SK-N-SH (cell line): ENCODE results near the gene RIPPLY3. TPM values are rescaled to one million over a fixed set of nuclear protein-coding genes. Genes with fewer than 3 reads are reported as not detected.
"Not testable (repeated sequence)": the region's sequence is repeated elsewhere in the genome, so short reads cannot be mapped to it uniquely, and the experiment has no call there.

ENCODE experiments used
- CTCF ChIA-PET: fragments of 300-600, 350-600 bp; formaldehyde crosslinking; extraction: SDS; loops from one replicate; lab custom pipeline; 2021; lab: Yijun Ruan, JAX
- POLR2A ChIA-PET: fragments of 350-600 bp; sonication (Branson Sonifier 250); formaldehyde crosslinking; extraction: SDS; loops from one replicate; lab custom pipeline; 2020; ENCODE audit warnings: antibody characterized with exemption, inconsistent platforms; lab: Yijun Ruan, JAX
- DNase-seq: peaks from one replicate; pipeline ENCODE4 v3.0.0; 2012
- H2AFZ ChIP-seq: fragments of 200-600 bp; sonication (generic); 2 replicates; pipeline ENCODE4 v1.8.1; 2016; ENCODE audit warnings: antibody characterized with exemption, mild to moderate bottlenecking, low read depth
- H3F3A ChIP-seq: fragments of 200-600 bp; sonication (generic); replicated peaks from 2 replicates; pipeline ENCODE3; 2016; ENCODE audit warnings: antibody characterized with exemption, mild to moderate bottlenecking; ENCODE audit not compliant: insufficient read depth
- H3K27ac ChIP-seq, 2 experiments: fragments of 200-500 bp in 1 of 2; fragments of 200-600 bp in 1 of 2; sonication (Bioruptor generic) in 1 of 2; sonication (generic), shearing (Covaris generic) in 1 of 2; 2 replicates each; pipeline versions ENCODE4 v1.5.1 to v1.6.1; 2014 to 2016; ENCODE audit warnings: low read depth in 2 of 2, inconsistent platforms in 1 of 2, low read length in 1 of 2, mild to moderate bottlenecking in 1 of 2, mixed read lengths in 1 of 2
- H3K27me3 ChIP-seq: fragments of 200-600 bp; sonication (generic), shearing (Covaris generic); 2 replicates; pipeline ENCODE4 v1.6.1; 2016; ENCODE audit warnings: mixed run types; ENCODE audit not compliant: insufficient read depth
- H3K36me3 ChIP-seq, 2 experiments: fragments of 200-500 bp in 1 of 2; fragments of 200-600 bp in 1 of 2; sonication (Bioruptor generic) in 1 of 2; sonication (generic) in 1 of 2; replicated peaks in 1 of 2; 2 replicates each; pipeline versions ENCODE3 to v1.5.1; 2014 to 2016; ENCODE audit warnings: low read length in 1 of 2, mild to moderate bottlenecking in 1 of 2; ENCODE audit not compliant: insufficient read depth in 2 of 2, control insufficient read depth in 1 of 2
- H3K4me1 ChIP-seq, 2 experiments: fragments of 200-500 bp in 1 of 2; fragments of 200-600 bp in 1 of 2; sonication (Bioruptor generic) in 1 of 2; sonication (generic), shearing (Covaris generic) in 1 of 2; 2 replicates each; pipeline versions ENCODE4 v1.5.1 to v1.6.1; 2014 to 2016; ENCODE audit warnings: low read depth in 1 of 2, low read length in 1 of 2, mixed run types in 1 of 2; ENCODE audit not compliant: insufficient read depth in 2 of 2, control insufficient read depth in 1 of 2
- H3K4me2 ChIP-seq: fragments of 200-600 bp; sonication (generic), shearing (Covaris generic); 2 replicates; pipeline ENCODE4 v1.6.1; 2017; ENCODE audit warnings: mixed run types
- H3K4me3 ChIP-seq, 2 experiments: fragments of 200-500 bp in 1 of 2; fragments of 200-600 bp in 1 of 2; sonication (Bioruptor generic) in 1 of 2; sonication (generic), shearing (Covaris generic) in 1 of 2; 2 replicates each; pipeline versions ENCODE4 v1.5.1 to v1.8.1; 2014 to 2016; ENCODE audit warnings: low read depth in 2 of 2, inconsistent platforms in 1 of 2, low read length in 1 of 2, mild to moderate bottlenecking in 1 of 2, mixed read lengths in 1 of 2, moderate library complexity in 1 of 2
- H3K79me2 ChIP-seq: fragments of 200-600 bp; sonication (generic); 2 replicates; pipeline ENCODE4 v1.8.1; 2017; ENCODE audit warnings: mild to moderate bottlenecking; ENCODE audit not compliant: insufficient read depth
- H3K9ac ChIP-seq: fragments of 200-600 bp; sonication (generic); 2 replicates; pipeline ENCODE4 v1.6.1; 2017; ENCODE audit warnings: mixed run types
- H3K9me2 ChIP-seq: fragments of 200-600 bp; sonication (generic); 2 replicates; pipeline ENCODE4 v1.6.1; 2017; ENCODE audit warnings: mixed run types
- H3K9me3 ChIP-seq: fragments of 200-600 bp; sonication (generic); 2 replicates; pipeline ENCODE4 v1.6.1; 2017; ENCODE audit warnings: mixed run types, mild to moderate bottlenecking, moderate library complexity
- H4K20me1 ChIP-seq: fragments of 200-600 bp; sonication (generic); 2 replicates; pipeline ENCODE4 v1.6.1; 2017; ENCODE audit warnings: mild to moderate bottlenecking, mixed run types; ENCODE audit not compliant: insufficient read depth
- ELF1 ChIP-seq: IDR thresholded peaks from 2 replicates; pipeline ENCODE4 v1.4.0; 2012
- EP300 ChIP-seq, 2 experiments: IDR thresholded peaks; 2 replicates each; pipeline versions ENCODE4 v1.4.0 to v1.6.1; 2012; ENCODE audit warnings: borderline replicate concordance in 1 of 2, low read depth in 1 of 2, low read length in 1 of 2
- EZH2phosphoT487 ChIP-seq: fragments of 200-600 bp; sonication (generic); IDR thresholded peaks from 2 replicates; pipeline ENCODE4 v1.6.1; 2017; ENCODE audit warnings: low read depth, mixed run types, mild to moderate bottlenecking, antibody characterized with exemption, moderate library complexity, borderline replicate concordance
- FOSL2 ChIP-seq: IDR thresholded peaks from 2 replicates; pipeline ENCODE4 v1.4.0; 2012; ENCODE audit warnings: low read depth, mild to moderate bottlenecking, moderate library complexity, borderline replicate concordance
- FOXJ3 ChIP-seq: sonication (generic); formaldehyde crosslinking; IDR thresholded peaks from 2 replicates; pipeline ENCODE4 v1.5.1; 2020; ENCODE audit warnings: mild to moderate bottlenecking, missing genetic modification reagents
- GATA2 ChIP-seq: sonication (generic); formaldehyde crosslinking; IDR thresholded peaks from 2 replicates; pipeline ENCODE4 v1.5.0; 2020; ENCODE audit warnings: mild to moderate bottlenecking, missing genetic modification reagents
- MAX ChIP-seq: IDR thresholded peaks from 2 replicates; pipeline ENCODE4 v1.4.0; 2012; ENCODE audit warnings: low read depth
- MXI1 ChIP-seq: IDR thresholded peaks from 2 replicates; pipeline ENCODE4 v1.6.1; 2012; ENCODE audit warnings: mild to moderate bottlenecking, low read depth, low read length, improper control_type of control experiment
- NFIC ChIP-seq: IDR thresholded peaks from 2 replicates; pipeline ENCODE4 v1.4.0; 2012; ENCODE audit warnings: borderline replicate concordance
- NRF1 ChIP-seq: IDR thresholded peaks from 2 replicates; pipeline ENCODE4 v1.6.1; 2012; ENCODE audit warnings: low read depth, mild to moderate bottlenecking, low read length
- PBX3 ChIP-seq: IDR thresholded peaks from 2 replicates; pipeline ENCODE4; 2012
- POLR2AphosphoS5 ChIP-seq: IDR thresholded peaks from 2 replicates; pipeline ENCODE4 v1.6.1; 2012; ENCODE audit warnings: low read depth, low read length
- RAD21 ChIP-seq: IDR thresholded peaks from 2 replicates; pipeline ENCODE4 v1.6.1; 2012; ENCODE audit warnings: mild to moderate bottlenecking, low read length
- RCOR1 ChIP-seq: fragments of 150-350 bp; IDR thresholded peaks from 2 replicates; pipeline ENCODE4 v1.6.1; 2017; ENCODE audit warnings: antibody characterized with exemption, low read length
- RFX5 ChIP-seq: IDR thresholded peaks from 2 replicates; pipeline ENCODE4 v1.6.1; 2012; ENCODE audit warnings: mild to moderate bottlenecking, improper control_type of control experiment, low read length
- TAF1 ChIP-seq: IDR thresholded peaks from 2 replicates; pipeline ENCODE4 v1.6.1; 2012; ENCODE audit warnings: low read depth, mild to moderate bottlenecking, low read length, moderate library complexity, borderline replicate concordance
- USF1 ChIP-seq: IDR thresholded peaks from 2 replicates; pipeline ENCODE4 v1.4.0; 2012; ENCODE audit warnings: low read depth, borderline replicate concordance
- USF2 ChIP-seq: fragments of 150-350 bp; IDR thresholded peaks from 2 replicates; pipeline ENCODE4 v1.6.1; 2017; ENCODE audit warnings: antibody characterized with exemption, low read length, low read depth, borderline replicate concordance
- ZBTB33 ChIP-seq: IDR thresholded peaks from 2 replicates; pipeline ENCODE4 v1.4.0; 2012; ENCODE audit warnings: low read depth, borderline replicate concordance
- WGBS: methylation state at CpG from one replicate; pipeline ENCODE4 v1.1.6; 2017; ENCODE audit warnings: low lambda C conversion rate; 5-methylcytosine and 5-hydroxymethylcytosine counted together
- polyA plus RNA-seq, 3 experiments: library from polyadenylated mRNA; depleted of rRNA; stranded (reverse); fragments of >200 nt; gene quantifications; 2 replicates each; pipeline ENCODE4 v1.2.3, GENCODE V29; 2012
- TF ChIP-seq, protein P1 (sequence below): IDR thresholded peaks from 2 replicates; pipeline ENCODE4 v1.6.1; 2012; ENCODE audit warnings: mild to moderate bottlenecking, low read depth, low read length, moderate library complexity

Gene RIPPLY3
- polyA plus RNA-seq, 1 of the 3 experiments (the other 2 are of a cell fraction), result 0.03 TPM

DNA sequence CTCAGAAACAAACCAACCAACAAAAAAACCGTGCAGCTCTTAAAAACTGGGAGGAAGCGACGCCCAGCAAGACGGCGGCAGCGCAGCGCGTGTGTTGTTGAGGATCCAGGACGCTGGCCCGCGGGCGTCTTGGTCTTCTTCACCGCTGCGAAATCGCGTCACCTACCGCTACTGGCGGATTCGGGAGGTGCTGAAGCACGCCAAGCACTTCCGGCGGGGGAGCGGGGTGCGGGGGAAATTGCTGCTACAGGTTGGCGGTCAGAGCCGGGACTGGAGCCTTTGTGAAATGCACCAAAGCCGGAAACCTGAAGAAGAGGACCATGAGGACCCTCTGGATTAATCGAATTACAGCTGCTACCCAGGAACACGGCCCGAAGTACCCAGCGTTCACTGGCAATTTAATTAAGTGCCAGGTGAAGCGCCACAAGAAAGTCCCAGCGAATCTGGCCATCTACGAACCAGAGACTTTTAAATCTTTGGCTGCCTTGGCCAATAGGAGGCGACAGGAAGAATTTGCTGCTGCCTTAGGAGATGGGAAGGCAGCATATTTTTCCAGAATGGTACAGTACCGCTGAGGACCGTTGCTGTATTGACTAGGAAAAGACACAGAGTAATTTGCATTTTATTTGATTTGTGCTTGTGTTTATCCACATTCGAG is 11.9 kb upstream of the RIPPLY3 start:
- no peaks in the 10 kb centered on the region for H3K9me3 ChIP-seq
- H2AFZ ChIP-seq, result no peak overlapping the region
- H3K4me2 ChIP-seq, result no peak overlapping the region
- no peaks in the 10 kb centered on the region for H3F3A ChIP-seq
- TF ChIP-seq, protein P1, sequence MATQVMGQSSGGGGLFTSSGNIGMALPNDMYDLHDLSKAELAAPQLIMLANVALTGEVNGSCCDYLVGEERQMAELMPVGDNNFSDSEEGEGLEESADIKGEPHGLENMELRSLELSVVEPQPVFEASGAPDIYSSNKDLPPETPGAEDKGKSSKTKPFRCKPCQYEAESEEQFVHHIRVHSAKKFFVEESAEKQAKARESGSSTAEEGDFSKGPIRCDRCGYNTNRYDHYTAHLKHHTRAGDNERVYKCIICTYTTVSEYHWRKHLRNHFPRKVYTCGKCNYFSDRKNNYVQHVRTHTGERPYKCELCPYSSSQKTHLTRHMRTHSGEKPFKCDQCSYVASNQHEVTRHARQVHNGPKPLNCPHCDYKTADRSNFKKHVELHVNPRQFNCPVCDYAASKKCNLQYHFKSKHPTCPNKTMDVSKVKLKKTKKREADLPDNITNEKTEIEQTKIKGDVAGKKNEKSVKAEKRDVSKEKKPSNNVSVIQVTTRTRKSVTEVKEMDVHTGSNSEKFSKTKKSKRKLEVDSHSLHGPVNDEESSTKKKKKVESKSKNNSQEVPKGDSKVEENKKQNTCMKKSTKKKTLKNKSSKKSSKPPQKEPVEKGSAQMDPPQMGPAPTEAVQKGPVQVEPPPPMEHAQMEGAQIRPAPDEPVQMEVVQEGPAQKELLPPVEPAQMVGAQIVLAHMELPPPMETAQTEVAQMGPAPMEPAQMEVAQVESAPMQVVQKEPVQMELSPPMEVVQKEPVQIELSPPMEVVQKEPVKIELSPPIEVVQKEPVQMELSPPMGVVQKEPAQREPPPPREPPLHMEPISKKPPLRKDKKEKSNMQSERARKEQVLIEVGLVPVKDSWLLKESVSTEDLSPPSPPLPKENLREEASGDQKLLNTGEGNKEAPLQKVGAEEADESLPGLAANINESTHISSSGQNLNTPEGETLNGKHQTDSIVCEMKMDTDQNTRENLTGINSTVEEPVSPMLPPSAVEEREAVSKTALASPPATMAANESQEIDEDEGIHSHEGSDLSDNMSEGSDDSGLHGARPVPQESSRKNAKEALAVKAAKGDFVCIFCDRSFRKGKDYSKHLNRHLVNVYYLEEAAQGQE, result no peak
- TF ChIP-seq GATA2 (CRISPR knock-in tag) (no peak), EZH2phosphoT487 (no peak), FOXJ3 (CRISPR knock-in tag) (no peak), MXI1 (no peak), RAD21 (no peak), ELF1 (no peak), USF2 (no peak), RCOR1 (no peak), FOSL2 (no peak), NRF1 (no peak), POLR2AphosphoS5 (no peak), MAX (no peak), NFIC (no peak), PBX3 (no peak), ZBTB33 (no peak), TAF1 (no peak), USF1 (no peak), EP300 (IDR thresholded peaks at IDR 0.05; ENCODE audit: borderline replicate concordance in 1 of 2, low read depth in 1 of 2, low read length in 1 of 2) (no peak), RFX5 (no peak)
- TF ChIP-seq, all 33 proteins: peak for 0
- CTCF ChIA-PET, result no interaction called here
- POLR2A ChIA-PET, result no interaction called here
- Histone ChIP-seq H3K27me3 (no peaks in the 10 kb centered on the region), H3K79me2 (no peaks in the 10 kb centered on the region), H3K36me3 (no peaks in the 10 kb centered on the region), H3K27ac (no peak overlapping the region), H4K20me1 (no peaks in the 10 kb centered on the region), H3K4me1 (peaks cover 4 to 6% of the 10 kb centered on the region in 2 experiments; a peak in 2 of 4 replicates), H3K9ac (no peak overlapping the region), H3K4me3 (no peak overlapping the region), H3K9me2 (no peaks in the 10 kb centered on the region)
- WGBS, result 90% methylated on average over 38 of the region's 38 CpGs
- no peak for DNase-seq

DNA sequence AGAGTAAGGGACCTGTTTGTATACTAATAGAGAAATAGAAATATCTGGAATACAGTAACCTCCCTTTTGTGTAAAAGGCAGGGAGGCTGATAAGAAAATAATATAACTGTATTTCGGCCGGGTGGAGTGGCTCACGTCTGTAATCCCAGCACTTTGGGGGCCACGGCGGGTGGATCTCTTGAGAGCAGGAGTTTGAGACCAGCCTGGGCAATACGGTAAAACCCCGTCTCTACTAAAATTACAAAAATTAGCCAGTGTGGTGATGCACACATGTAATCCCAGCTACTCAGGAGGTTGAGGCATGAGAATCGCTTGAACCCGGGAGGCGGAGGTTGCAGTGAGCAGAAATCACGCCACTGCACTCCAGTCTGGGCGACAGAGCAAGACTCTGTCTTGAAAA is 11.2 kb upstream of the RIPPLY3 start:
- H4K20me1 ChIP-seq, H3K4me1 ChIP-seq, H2AFZ ChIP-seq, H3K9me2 ChIP-seq, H3K27me3 ChIP-seq, H3K4me3 ChIP-seq, H3K27ac ChIP-seq, POLR2A ChIA-PET, DNase-seq, H3K9me3 ChIP-seq, H3K4me2 ChIP-seq, H3K9ac ChIP-seq, H3K79me2 ChIP-seq, H3K36me3 ChIP-seq, H3F3A ChIP-seq: not testable (repeated sequence)
- WGBS, result 90% methylated on average over 12 of the region's 12 CpGs
- CTCF ChIA-PET, result interaction anchor here (3.0 kb wide), 1 partner anchor 18 kb away, joined by 13 read pairs; no protein-coding TSS in a partner anchor
